Osteoblast (primary cell): ENCODE results near the gene SIRPB2. TPM values are rescaled to one million over a fixed set of nuclear protein-coding genes. Genes with fewer than 3 reads are reported as not detected.

Source experiments
- DNase-seq: peaks from one replicate; pipeline ENCODE4 v3.0.0; 2011; ENCODE audit warnings: low spot score, mixed read lengths; ENCODE audit not compliant: insufficient read length; ENCODE audit errors: missing footprints
- H2AFZ ChIP-seq: 2 replicates; pipeline ENCODE4 v1.6.0; 2011; ENCODE audit warnings: mild to moderate bottlenecking, low read length
- H3K27ac ChIP-seq: 2 replicates; pipeline ENCODE4 v1.5.1; 2011; ENCODE audit warnings: mild to moderate bottlenecking, low read depth, low read length, moderate library complexity
- H3K27me3 ChIP-seq: 2 replicates; pipeline ENCODE4 v1.6.0; 2012; ENCODE audit warnings: mild to moderate bottlenecking, control low read depth, inconsistent platforms, low read length, moderate library complexity; ENCODE audit not compliant: insufficient read depth
- H3K36me3 ChIP-seq: 2 replicates; pipeline ENCODE4 v1.5.1; 2011; ENCODE audit warnings: mild to moderate bottlenecking, low read length, control low read depth, moderate library complexity; ENCODE audit not compliant: insufficient read depth
- H3K4me1 ChIP-seq: 2 replicates; pipeline ENCODE4 v1.5.1; 2011; ENCODE audit warnings: mild to moderate bottlenecking, low read length, control low read depth, moderate library complexity; ENCODE audit not compliant: insufficient read depth
- H3K4me2 ChIP-seq: 2 replicates; pipeline ENCODE4 v1.6.0; 2011; ENCODE audit warnings: mild to moderate bottlenecking, low read length; ENCODE audit not compliant: insufficient read depth
- H3K4me3 ChIP-seq: fragments of 200-600 bp; sonication (generic); 3 replicates; pipeline ENCODE4 v1.5.1; 2012; ENCODE audit warnings: mild to moderate bottlenecking, low read length, inconsistent platforms; ENCODE audit not compliant: insufficient read depth
- H3K79me2 ChIP-seq: 2 replicates; pipeline ENCODE4 v1.6.0; 2012; ENCODE audit warnings: mild to moderate bottlenecking, low read length, control low read depth, inconsistent platforms; ENCODE audit not compliant: insufficient read depth
- H3K9me3 ChIP-seq: 2 replicates; pipeline ENCODE4 v1.5.1; 2011; ENCODE audit warnings: low read depth, low read length, control low read depth
- H4K20me1 ChIP-seq: 2 replicates; pipeline ENCODE4 v1.6.0; 2012; ENCODE audit warnings: mild to moderate bottlenecking, low read length, control low read depth; ENCODE audit not compliant: insufficient read depth
- CTCF ChIP-seq: IDR thresholded peaks from 2 replicates; pipeline ENCODE4 v1.5.1; 2011; ENCODE audit warnings: mild to moderate bottlenecking, low read depth, low read length, moderate library complexity; ENCODE audit errors: extremely low read depth
- total RNA-seq: library from RNA; depleted of rRNA; stranded (reverse); fragments of >200 nt; gene quantifications from 2 replicates; pipeline ENCODE4 v1.2.3, GENCODE V29; 2012

SIRPB2 gene
- total RNA-seq, 1 donor = under 0.01 TPM

GRCh38 chr20:1465470-1466210, 25.6 kb downstream of the SIRPB2 start:
- Histone ChIP-seq H3K79me2 (peaks cover 55% of the 10 kb centered on the region), H3K4me2 (peak overlapping the region; percentile 83), H3K27ac (peak overlapping the region; percentile 80), H3K9me3 (no peaks in the 10 kb centered on the region), H3K4me1 (peaks cover 26% of the 10 kb centered on the region), H3K4me3 (peak overlapping the region; percentile 89), H4K20me1 (peaks cover 32% of the 10 kb centered on the region), H3K36me3 (peaks cover 16% of the 10 kb centered on the region), H3K27me3 (no peaks in the 10 kb centered on the region), H2AFZ (peak overlapping the region; percentile 83)
- DNase-seq = no peak
- TF ChIP-seq CTCF = no peak

- no peak overlapping the region for H3K27ac ChIP-seq
- DNase-seq = peak; percentile 84
- peaks cover 16% of the 10 kb centered on the region for H3K4me1 ChIP-seq
Measured at GRCh38 chr20:1463971-1464570, 27.1 kb downstream of the SIRPB2 start.

GRCh38 chr20:1462834-1463233, 28.4 kb downstream of the SIRPB2 start:
- H4K20me1 ChIP-seq = peaks cover 35% of the 10 kb centered on the region
- H3K9me3 ChIP-seq = no peaks in the 10 kb centered on the region
- H3K4me1 ChIP-seq = peaks cover 13% of the 10 kb centered on the region
- no peaks in the 10 kb centered on the region for H3K27me3 ChIP-seq
- no peak for DNase-seq
- no peak for TF ChIP-seq CTCF
- H3K36me3 ChIP-seq = peaks cover 41% of the 10 kb centered on the region
- no peak overlapping the region for H3K4me3 ChIP-seq
- H3K27ac ChIP-seq = no peak overlapping the region
- no peak overlapping the region for H3K4me2 ChIP-seq
- no peak overlapping the region for H2AFZ ChIP-seq
- peaks cover 79% of the 10 kb centered on the region for H3K79me2 ChIP-seq

More at GRCh38 chr20:1463971-1464570, 27.1 kb downstream of the SIRPB2 start:
- H3K27me3 ChIP-seq = no peaks in the 10 kb centered on the region
- peaks cover 69% of the 10 kb centered on the region for H3K79me2 ChIP-seq
- no peak overlapping the region for H3K4me2 ChIP-seq
- H3K9me3 ChIP-seq = no peaks in the 10 kb centered on the region
- H4K20me1 ChIP-seq = peaks cover 35% of the 10 kb centered on the region
- H2AFZ ChIP-seq = no peak overlapping the region
- H3K4me3 ChIP-seq = no peak overlapping the region
- TF ChIP-seq CTCF = no peak
- peaks cover 31% of the 10 kb centered on the region for H3K36me3 ChIP-seq

- no peak for DNase-seq
- H4K20me1 ChIP-seq = peaks cover 35% of the 10 kb centered on the region
Measured at GRCh38 chr20:1462001-1462400, 29.2 kb downstream of the SIRPB2 start.

More at GRCh38 chr20:1462001-1462400, 29.2 kb downstream of the SIRPB2 start:
- peaks cover 83% of the 10 kb centered on the region for H3K79me2 ChIP-seq
- H3K4me2 ChIP-seq = no peak overlapping the region
- H2AFZ ChIP-seq = no peak overlapping the region
- no peaks in the 10 kb centered on the region for H3K27me3 ChIP-seq
- H3K36me3 ChIP-seq = peaks cover 48% of the 10 kb centered on the region
- H3K4me3 ChIP-seq = no peak overlapping the region
- no peaks in the 10 kb centered on the region for H3K9me3 ChIP-seq
- peaks cover 13% of the 10 kb centered on the region for H3K4me1 ChIP-seq
- TF ChIP-seq CTCF = no peak
- no peak overlapping the region for H3K27ac ChIP-seq
